Stimulated activated CD4-positive, alpha-beta T cell treated with anti-CD3 and anti-CD28 coated beads, Interleukin-15, amount 100 ng/mL, for 24 hours (primary cell): Measurements from ENCODE around the gene CLDN34.

Source experiments
- DNase-seq: peaks from one replicate; pipeline ENCODE4 v3.0.0-alpha.2; 2020

Gene CLDN34

GRCh38 chrX:10017872-10018271 lies 50.7 kb downstream of the CLDN34 start:
- DNase-seq, result no peak
